Caco-2 (cell line): ENCODE measurements around the gene ADM2. TPM values are rescaled to one million over a fixed set of nuclear protein-coding genes. Genes with fewer than 3 reads are reported as not detected.

Experiments used
- BruUV-seq: library from RNA; stranded (reverse); fragments of 400-500 nt; replicated peaks from 2 replicates; lab custom pipeline; 2021; lab: Mats Ljungman, UMichigan
- CTCF ChIA-PET: fragments of 300-600 bp; sonication (Branson Sonifier 250); formaldehyde crosslinking; loops from one replicate; lab custom pipeline; 2022; ENCODE audit warnings: antibody characterized with exemption; lab: Charles Lee
- POLR2A ChIA-PET: fragments of 300-600 bp; sonication (Branson Sonifier 250); formaldehyde crosslinking; loops from one replicate; lab custom pipeline; 2022; ENCODE audit warnings: antibody characterized with exemption; lab: Charles Lee
- DNase-seq, 2 experiments: peaks; one replicate each; pipeline versions ENCODE4 v3.0.0 to v3.0.0-alpha.2; 2020 to 2022
- H3K27me3 ChIP-seq: replicated peaks from 2 replicates; pipeline ENCODE4 v1.6.0; 2011; ENCODE audit warnings: low read length; ENCODE audit not compliant: control insufficient read depth, insufficient read depth
- H3K36me3 ChIP-seq: 2 replicates; pipeline ENCODE4 v1.5.1; 2011; ENCODE audit warnings: low read length; ENCODE audit not compliant: control insufficient read depth, insufficient read depth
- H3K4me1 ChIP-seq: fragments of 250-450 bp; sonication (Bioruptor Pico); 2 replicates; pipeline ENCODE4 v1.5.1; 2020; ENCODE audit warnings: mild to moderate bottlenecking
- H3K4me3 ChIP-seq: 2 replicates; pipeline ENCODE4 v1.5.1; 2011; ENCODE audit warnings: low read depth, mild to moderate bottlenecking, control low read depth, low read length
- H3K9me3 ChIP-seq: fragments of 250-450 bp; sonication (Bioruptor Pico); 2 replicates; pipeline ENCODE4 v1.5.1; 2020; ENCODE audit warnings: mild to moderate bottlenecking, moderate library complexity
- H3K27ac Mint-ChIP-seq: one replicate; pipeline ENCODE4 v1.8.0; 2022; ENCODE audit warnings: mixed read lengths; ENCODE audit not compliant: unreplicated experiment
- H3K27me3 Mint-ChIP-seq: one replicate; pipeline ENCODE4 v1.8.0; 2022; ENCODE audit warnings: mixed read lengths; ENCODE audit not compliant: insufficient read depth, unreplicated experiment
- H3K36me3 Mint-ChIP-seq: one replicate; pipeline ENCODE4 v1.8.0; 2022; ENCODE audit warnings: mild to moderate bottlenecking, mixed read lengths; ENCODE audit not compliant: insufficient read depth, unreplicated experiment
- H3K4me1 Mint-ChIP-seq: one replicate; pipeline ENCODE4 v1.8.0; 2022; ENCODE audit warnings: low read depth, mixed read lengths; ENCODE audit not compliant: unreplicated experiment
- H3K4me3 Mint-ChIP-seq: one replicate; pipeline ENCODE4 v1.8.0; 2022; ENCODE audit warnings: mild to moderate bottlenecking, moderate library complexity, mixed read lengths; ENCODE audit not compliant: unreplicated experiment
- H3K9me3 Mint-ChIP-seq: one replicate; pipeline ENCODE4 v1.8.0; 2022; ENCODE audit warnings: mixed read lengths; ENCODE audit not compliant: unreplicated experiment
- intact Hi-C: fragments of 100-400 bp; cut with micrococcal nuclease; formaldehyde crosslinking; loops from one replicate; pipeline ENCODE4 v1.10.0; 2022; ENCODE audit not compliant: unreplicated experiment
- total RNA-seq: library from RNA; stranded (reverse); gene quantifications from 2 replicates; pipeline ENCODE4 v1.2.3, GENCODE V29; 2022
- TF ChIP-seq, protein P1 (sequence below), 2 experiments: fragments of 200-600 bp in 1 of 2; IDR thresholded peaks; 1 replicate in 1 of 2; 2 replicates in 1 of 2; pipeline versions ENCODE4 v1.5.1 to v1.8.0; 2011 to 2022; ENCODE audit warnings: antibody characterized with exemption in 1 of 2, control low read depth in 1 of 2, inconsistent platforms in 1 of 2, low read depth in 1 of 2, low read length in 1 of 2, mild to moderate bottlenecking in 1 of 2, moderate library complexity in 1 of 2; ENCODE audit not compliant: insufficient read depth in 1 of 2, severe bottlenecking in 1 of 2, unreplicated experiment in 1 of 2

The ADM2 gene
- total RNA-seq, 1 experiment from 2014 or later: 30.5 TPM

DNA sequence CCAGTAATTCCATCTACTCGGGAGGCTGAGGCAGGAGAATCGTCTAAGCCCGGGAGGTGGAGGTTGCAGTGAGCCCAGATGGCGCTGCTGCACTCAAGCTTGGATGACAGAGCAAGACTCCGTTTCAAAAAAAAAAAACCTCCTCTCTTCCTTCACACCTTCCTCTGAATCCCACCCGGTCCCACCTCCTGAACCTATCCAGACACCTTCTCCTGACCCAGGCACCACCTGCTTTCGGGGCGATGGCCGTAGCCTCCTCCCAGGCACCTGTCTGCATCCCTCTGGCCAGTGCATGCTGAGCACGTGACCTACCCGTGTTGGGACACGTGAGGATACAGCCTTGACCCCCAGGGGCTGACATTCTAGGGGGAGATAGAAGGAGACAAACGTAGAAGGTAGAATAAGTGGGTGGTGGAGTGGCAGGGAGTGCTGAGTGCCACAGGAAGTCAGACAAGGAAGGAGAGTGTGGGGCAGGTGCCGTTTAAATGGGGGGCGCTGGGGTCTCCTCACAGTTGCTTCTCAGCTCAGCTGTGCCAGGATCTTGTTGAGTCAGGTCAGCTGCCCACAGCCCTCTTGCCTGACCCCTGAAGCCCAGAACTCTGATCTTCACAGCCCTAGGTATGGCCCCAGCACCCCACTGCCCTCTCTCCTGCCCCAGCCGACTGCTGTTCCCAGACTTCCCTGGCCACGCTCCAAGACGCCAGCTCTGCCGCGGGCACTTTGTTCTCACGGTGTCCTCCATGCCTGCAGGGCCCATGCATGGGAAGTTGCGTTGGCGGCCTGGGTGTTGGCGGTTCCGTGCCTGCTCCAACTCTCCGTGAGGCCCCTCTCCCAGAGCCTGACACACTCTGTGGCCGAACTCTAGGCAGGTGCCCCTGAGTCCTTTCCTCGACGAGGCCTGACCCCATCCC, 4.1 kb downstream of the ADM2 start:
- Mint-ChIP-seq H3K9me3 (no peaks in the 10 kb centered on the region), H3K4me3 (no peak overlapping the region)
- BruUV-seq: TSS peak; percentile 21

DNA sequence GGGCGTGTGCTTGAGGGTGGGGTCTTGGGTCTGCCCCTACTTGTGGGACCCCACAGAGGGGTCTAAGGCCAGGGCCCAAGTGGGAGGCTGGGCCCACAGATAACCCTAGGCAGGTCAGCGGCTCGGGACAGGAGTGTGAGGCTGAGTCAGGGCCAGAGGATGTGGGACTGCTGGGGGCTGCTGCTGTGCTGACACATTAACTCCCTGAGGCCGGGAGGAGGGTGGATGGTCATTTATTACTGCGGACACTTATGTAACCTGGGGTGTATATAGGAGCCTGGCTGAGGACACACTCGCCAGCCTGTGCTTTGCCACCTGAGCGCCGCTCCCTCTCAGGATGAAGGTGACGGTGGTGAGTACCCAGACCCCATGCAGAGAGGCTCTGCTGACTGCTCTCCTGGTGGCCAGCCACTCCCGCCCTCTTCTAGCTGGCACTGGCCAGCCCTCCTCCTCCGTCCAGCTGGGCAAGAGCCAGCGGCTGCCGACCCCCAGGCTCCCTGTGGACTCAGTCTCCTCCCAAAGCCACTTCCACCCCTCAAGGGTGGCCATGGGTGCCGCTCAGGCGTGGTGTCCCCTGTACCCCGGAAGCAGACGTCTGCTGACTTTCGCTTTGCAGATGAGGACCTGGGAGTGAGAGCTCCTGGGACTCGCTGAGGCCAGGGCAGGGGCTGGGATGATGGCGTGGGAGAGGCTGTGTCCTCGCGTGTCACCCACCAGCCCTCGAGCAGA, 5.4 kb downstream of the ADM2 start, which contains the start of gene MIOX:
Gene MIOX (plus strand): TSS at position 299 of the 729 bp plus-strand sequence. CDS start 39 bp downstream, at position 338.
- peaks cover 15% of the 10 kb centered on the region for H3K4me1 ChIP-seq
- TF ChIP-seq, protein P1, sequence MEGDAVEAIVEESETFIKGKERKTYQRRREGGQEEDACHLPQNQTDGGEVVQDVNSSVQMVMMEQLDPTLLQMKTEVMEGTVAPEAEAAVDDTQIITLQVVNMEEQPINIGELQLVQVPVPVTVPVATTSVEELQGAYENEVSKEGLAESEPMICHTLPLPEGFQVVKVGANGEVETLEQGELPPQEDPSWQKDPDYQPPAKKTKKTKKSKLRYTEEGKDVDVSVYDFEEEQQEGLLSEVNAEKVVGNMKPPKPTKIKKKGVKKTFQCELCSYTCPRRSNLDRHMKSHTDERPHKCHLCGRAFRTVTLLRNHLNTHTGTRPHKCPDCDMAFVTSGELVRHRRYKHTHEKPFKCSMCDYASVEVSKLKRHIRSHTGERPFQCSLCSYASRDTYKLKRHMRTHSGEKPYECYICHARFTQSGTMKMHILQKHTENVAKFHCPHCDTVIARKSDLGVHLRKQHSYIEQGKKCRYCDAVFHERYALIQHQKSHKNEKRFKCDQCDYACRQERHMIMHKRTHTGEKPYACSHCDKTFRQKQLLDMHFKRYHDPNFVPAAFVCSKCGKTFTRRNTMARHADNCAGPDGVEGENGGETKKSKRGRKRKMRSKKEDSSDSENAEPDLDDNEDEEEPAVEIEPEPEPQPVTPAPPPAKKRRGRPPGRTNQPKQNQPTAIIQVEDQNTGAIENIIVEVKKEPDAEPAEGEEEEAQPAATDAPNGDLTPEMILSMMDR (IDR thresholded peaks at IDR 0.05; ENCODE audit: insufficient read depth in 1 of 2, low read depth in 1 of 2, low read length in 1 of 2, severe bottlenecking in 1 of 2, unreplicated experiment in 1 of 2): no peak
- BruUV-seq: no TSS peak
- H3K36me3 ChIP-seq: no peaks in the 10 kb centered on the region
- H3K4me3 ChIP-seq: no peak within 1 kb of the TSS
- H3K9me3 ChIP-seq: no peaks in the 10 kb centered on the region
- Mint-ChIP-seq H3K36me3 (peaks cover 22% of the 10 kb centered on the region), H3K27me3 (no peaks in the 10 kb centered on the region), H3K4me3 (no peak within 1 kb of the TSS), H3K4me1 (peaks cover 14% of the 10 kb centered on the region), H3K9me3 (no peaks in the 10 kb centered on the region), H3K27ac (peak within 1 kb of the TSS; percentile 66)
- intact Hi-C loops: no loop called here
- ChIA-PET CTCF (no interaction called here), POLR2A (interaction anchor here (0.7 kb wide), 1 partner anchor 21 kb away, joined by 3 read pairs; the partner anchor contains the start of genes LMF2 and NCAPH2)
- no peak for DNase-seq
- H3K27me3 ChIP-seq: no peaks in the 10 kb centered on the region

More for the DNA sequence above, 4.1 kb downstream of the ADM2 start:
- no peak overlapping the region for H3K4me3 ChIP-seq
- ChIA-PET CTCF (no interaction called here), POLR2A (no interaction called here)
- no peaks in the 10 kb centered on the region for H3K9me3 ChIP-seq
- TF ChIP-seq, protein P1 (IDR thresholded peaks at IDR 0.05; ENCODE audit: insufficient read depth in 1 of 2, low read depth in 1 of 2, low read length in 1 of 2, severe bottlenecking in 1 of 2, unreplicated experiment in 1 of 2): no peak
- H3K36me3 ChIP-seq: no peaks in the 10 kb centered on the region
- intact Hi-C loops: loop anchor here (2.0 kb wide), 1 partner anchor 13 kb away; no protein-coding TSS in a partner anchor
- Mint-ChIP-seq H3K4me1 (peaks cover 14% of the 10 kb centered on the region), H3K27me3 (no peaks in the 10 kb centered on the region), H3K27ac (peak overlapping the region; percentile 66), H3K36me3 (peaks cover 22% of the 10 kb centered on the region)
- no peaks in the 10 kb centered on the region for H3K27me3 ChIP-seq
- no peak for DNase-seq
- H3K4me1 ChIP-seq: peaks cover 15% of the 10 kb centered on the region

DNA sequence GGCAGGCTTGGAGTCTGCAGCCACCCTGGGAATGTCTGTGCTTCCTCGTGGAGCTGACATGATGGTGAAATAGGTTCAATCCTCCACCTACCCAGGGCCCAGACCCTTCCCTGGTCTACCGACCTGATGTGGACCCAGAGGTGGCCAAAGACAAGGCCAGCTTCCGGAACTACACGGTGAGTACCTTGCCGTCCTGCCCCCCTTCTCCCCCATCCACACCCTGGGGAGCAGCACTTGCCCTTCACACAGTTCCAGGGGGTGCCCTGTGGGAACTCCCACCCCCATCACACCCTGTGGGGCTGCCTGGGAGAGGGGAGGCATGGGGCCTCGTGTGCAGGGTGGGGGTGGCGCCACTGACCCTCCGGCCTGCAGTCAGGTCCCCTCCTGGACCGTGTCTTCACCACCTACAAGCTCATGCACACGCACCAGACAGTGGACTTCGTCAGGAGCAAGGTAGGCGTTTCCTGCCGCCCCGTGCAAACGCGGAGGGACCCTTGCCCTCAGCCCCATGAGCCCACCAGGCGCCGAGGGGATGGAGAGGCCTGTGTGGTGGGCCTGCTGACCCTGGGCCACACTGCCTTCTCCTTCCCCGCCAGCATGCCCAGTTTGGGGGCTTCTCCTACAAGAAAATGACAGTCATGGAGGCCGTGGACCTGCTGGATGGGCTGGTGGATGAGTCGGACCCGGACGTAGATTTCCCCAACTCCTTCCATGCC, 6.1 kb downstream of the ADM2 start:
- Mint-ChIP-seq H3K4me1 (peaks cover 14% of the 10 kb centered on the region), H3K4me3 (no peak overlapping the region), H3K36me3 (peaks cover 22% of the 10 kb centered on the region), H3K9me3 (no peaks in the 10 kb centered on the region), H3K27ac (no peak overlapping the region), H3K27me3 (no peaks in the 10 kb centered on the region)
- no TSS peak for BruUV-seq
- intact Hi-C loops: no loop called here
- DNase-seq: no peak
- Histone ChIP-seq H3K4me1 (peaks cover 9% of the 10 kb centered on the region), H3K9me3 (no peaks in the 10 kb centered on the region), H3K36me3 (no peaks in the 10 kb centered on the region), H3K27me3 (no peaks in the 10 kb centered on the region), H3K4me3 (no peak overlapping the region)
- TF ChIP-seq, protein P1 (IDR thresholded peaks at IDR 0.05; ENCODE audit: insufficient read depth in 1 of 2, low read depth in 1 of 2, low read length in 1 of 2, severe bottlenecking in 1 of 2, unreplicated experiment in 1 of 2): no peak
- ChIA-PET POLR2A (no interaction called here), CTCF (no interaction called here)
